IMR-90 (cell line): ENCODE data around the gene DOK4. TPM values are rescaled to one million over a fixed set of nuclear protein-coding genes. Genes with fewer than 3 reads are reported as not detected.

Source experiments
- ATAC-seq: fragments of 200-7000 bp; cut with Tn5 transposase; 2 replicates; pipeline ENCODE4 v1.9.1; 2020; ENCODE audit warnings: low read depth, mild to moderate bottlenecking, moderate library complexity
- BruUV-seq: library from RNA; stranded (reverse); fragments of 400-500 nt; replicated peaks from 2 replicates; lab custom pipeline; 2021; lab: Mats Ljungman, UMichigan
- CTCF ChIA-PET: fragments of 300-600 bp; formaldehyde crosslinking; extraction: SDS; loops from one replicate; lab custom pipeline; 2021; ENCODE audit warnings: antibody characterized with exemption; lab: Yijun Ruan, JAX
- POLR2A ChIA-PET: fragments of 300-600 bp; sonication (Branson Sonifier 250); formaldehyde crosslinking; loops from one replicate; lab custom pipeline; 2022; ENCODE audit warnings: antibody characterized with exemption; ENCODE audit not compliant: unreplicated experiment; lab: Charles Lee
- DNase-seq: peaks from one replicate; pipeline ENCODE4 v3.0.0; 2013
- H2AFZ ChIP-seq: replicated peaks from 2 replicates; pipeline ENCODE3; 2013; ENCODE audit warnings: low read length, mild to moderate bottlenecking; ENCODE audit not compliant: poor library complexity
- H2AK5ac ChIP-seq: 2 replicates; pipeline ENCODE4 v1.6.1; 2013; ENCODE audit warnings: low read depth, low read length, inconsistent platforms
- H2AK9ac ChIP-seq: replicated peaks from 2 replicates; pipeline ENCODE3; 2013; ENCODE audit warnings: mild to moderate bottlenecking, low read depth, low read length, moderate library complexity; ENCODE audit not compliant: poor library complexity
- H2BK120ac ChIP-seq: 2 replicates; pipeline ENCODE4 v1.6.1; 2013; ENCODE audit warnings: low read depth, low read length, inconsistent platforms
- H2BK15ac ChIP-seq: 3 replicates; pipeline ENCODE4 v1.6.1; 2013; ENCODE audit warnings: low read depth, low read length, inconsistent platforms
- H2BK20ac ChIP-seq: 2 replicates; pipeline ENCODE4 v1.6.1; 2013; ENCODE audit warnings: low read depth, mild to moderate bottlenecking, inconsistent platforms, low read length, moderate library complexity
- H2BK5ac ChIP-seq: 2 replicates; pipeline ENCODE4 v1.6.1; 2013; ENCODE audit warnings: mild to moderate bottlenecking, low read depth, low read length, inconsistent platforms; ENCODE audit not compliant: poor library complexity, severe bottlenecking
- H3K14ac ChIP-seq: replicated peaks from 2 replicates; pipeline ENCODE4 v1.6.1; 2013; ENCODE audit warnings: low read depth, low read length, inconsistent platforms
- H3K18ac ChIP-seq: 2 replicates; pipeline ENCODE4 v1.6.1; 2013; ENCODE audit warnings: low read depth, low read length, control low read depth
- H3K23ac ChIP-seq: 2 replicates; pipeline ENCODE4 v1.6.1; 2013; ENCODE audit warnings: low read depth, low read length, inconsistent platforms
- H3K27ac ChIP-seq: 2 replicates; pipeline ENCODE4 v1.5.1; 2013; ENCODE audit warnings: mild to moderate bottlenecking, control low read depth, low read length; ENCODE audit not compliant: insufficient read depth
- H3K27me3 ChIP-seq: 2 replicates; pipeline ENCODE4 v1.6.1; 2013; ENCODE audit warnings: low read length; ENCODE audit not compliant: control insufficient read depth, insufficient read depth
- H3K36me3 ChIP-seq: 2 replicates; pipeline ENCODE4 v1.6.1; 2013; ENCODE audit warnings: low read length, mixed read lengths; ENCODE audit not compliant: control insufficient read depth, insufficient read depth
- H3K4ac ChIP-seq: 2 replicates; pipeline ENCODE4 v1.6.1; 2013; ENCODE audit warnings: low read depth, low read length, inconsistent platforms
- H3K4me1 ChIP-seq: 2 replicates; pipeline ENCODE4 v1.6.1; 2013; ENCODE audit warnings: low read length, mixed read lengths; ENCODE audit not compliant: control insufficient read depth, insufficient read depth
- H3K4me2 ChIP-seq: 2 replicates; pipeline ENCODE4 v1.6.1; 2013; ENCODE audit warnings: low read depth, mild to moderate bottlenecking, control low read depth, low read length, moderate library complexity
- H3K4me3 ChIP-seq: 2 replicates; pipeline ENCODE4 v1.5.1; 2013; ENCODE audit warnings: low read depth, mild to moderate bottlenecking, control low read depth, low read length, moderate library complexity; ENCODE audit not compliant: insufficient read depth
- H3K56ac ChIP-seq: 2 replicates; pipeline ENCODE4 v1.6.1; 2013; ENCODE audit warnings: low read length, inconsistent platforms; ENCODE audit not compliant: insufficient read depth; ENCODE audit errors: extremely low read depth
- H3K79me1 ChIP-seq, 2 experiments: 2 replicates each; pipeline ENCODE4 v1.6.1; 2013; ENCODE audit warnings: low read length in 2 of 2, inconsistent platforms in 1 of 2, low read depth in 1 of 2
- H3K9ac ChIP-seq: 2 replicates; pipeline ENCODE4 v1.6.1; 2013; ENCODE audit warnings: low read depth, low read length, control low read depth
- H3K9me1 ChIP-seq: 2 replicates; pipeline ENCODE4 v1.6.1; 2013; ENCODE audit warnings: low read length, inconsistent platforms; ENCODE audit not compliant: insufficient read depth
- H3K9me3 ChIP-seq: 2 replicates; pipeline ENCODE4 v1.6.1; 2013; ENCODE audit warnings: low read length; ENCODE audit not compliant: control insufficient read depth, insufficient read depth
- H4K20me1 ChIP-seq: 2 replicates; pipeline ENCODE4 v1.6.1; 2013; ENCODE audit warnings: low read length, inconsistent platforms; ENCODE audit not compliant: insufficient read depth
- H4K5ac ChIP-seq: 2 replicates; pipeline ENCODE4 v1.6.1; 2013; ENCODE audit warnings: mild to moderate bottlenecking, low read depth, low read length, control low read depth
- H4K8ac ChIP-seq, 2 experiments: 2 replicates each; pipeline ENCODE4 v1.6.1; 2013; ENCODE audit warnings: low read depth in 2 of 2, low read length in 2 of 2, control low read depth in 1 of 2, inconsistent platforms in 1 of 2
- H4K91ac ChIP-seq: 2 replicates; pipeline ENCODE4 v1.6.1; 2013; ENCODE audit warnings: low read depth, low read length, inconsistent platforms; ENCODE audit not compliant: insufficient read depth
- BHLHE40 ChIP-seq: fragments of 150-350 bp; IDR thresholded peaks from 2 replicates; pipeline ENCODE4 v1.6.1; 2016; ENCODE audit warnings: mild to moderate bottlenecking, low read depth, low read length
- CEBPB ChIP-seq: IDR thresholded peaks from 2 replicates; pipeline ENCODE4 v1.6.1; 2012; ENCODE audit warnings: low read depth, low read length, improper control_type of control experiment
- CHD1 ChIP-seq: IDR thresholded peaks from 2 replicates; pipeline ENCODE4 v1.6.1; 2012; ENCODE audit warnings: low read depth, low read length, improper control_type of control experiment
- CTCF ChIP-seq: conservative IDR thresholded peaks from 2 replicates; pipeline ENCODE4 v1.5.1; 2012; ENCODE audit warnings: mild to moderate bottlenecking, low read depth, low read length, improper control_type of control experiment
- FOS ChIP-seq: fragments of 150-350 bp; IDR thresholded peaks from 2 replicates; pipeline ENCODE4 v1.6.1; 2016; ENCODE audit warnings: low read depth, low read length
- MAFK ChIP-seq: IDR thresholded peaks from 2 replicates; pipeline ENCODE4 v1.6.1; 2012; ENCODE audit warnings: low read depth, low read length, improper control_type of control experiment
- MAZ ChIP-seq: IDR thresholded peaks from 2 replicates; pipeline ENCODE4 v1.6.1; 2012; ENCODE audit warnings: low read depth, mild to moderate bottlenecking, low read length, improper control_type of control experiment, moderate library complexity, borderline replicate concordance
- MXI1 ChIP-seq: IDR thresholded peaks from 2 replicates; pipeline ENCODE4 v1.6.1; 2012; ENCODE audit warnings: low read depth, mild to moderate bottlenecking, low read length, moderate library complexity, borderline replicate concordance
- NFE2L2 ChIP-seq: fragments of 150-350 bp; IDR thresholded peaks from 2 replicates; pipeline ENCODE4 v1.6.1; 2016; ENCODE audit warnings: low read depth, mild to moderate bottlenecking, low read length
- POLR2A ChIP-seq: IDR thresholded peaks from 2 replicates; pipeline ENCODE4 v1.6.1; 2012; ENCODE audit warnings: mild to moderate bottlenecking, low read depth, low read length
- RAD21 ChIP-seq: IDR thresholded peaks from 2 replicates; pipeline ENCODE4 v1.6.1; 2012; ENCODE audit warnings: low read length, improper control_type of control experiment
- RCOR1 ChIP-seq: IDR thresholded peaks from 2 replicates; pipeline ENCODE4 v1.6.1; 2012; ENCODE audit warnings: mild to moderate bottlenecking, low read length, improper control_type of control experiment; ENCODE audit not compliant: insufficient replicate concordance
- RFX5 ChIP-seq: IDR thresholded peaks from 2 replicates; pipeline ENCODE4 v1.8.0; 2012; ENCODE audit warnings: low read depth, mild to moderate bottlenecking, low read length, moderate library complexity
- SMC3 ChIP-seq: fragments of 150-350 bp; IDR thresholded peaks from 2 replicates; pipeline ENCODE4 v1.6.1; 2016; ENCODE audit warnings: low read depth, mild to moderate bottlenecking, antibody characterized with exemption, low read length, moderate library complexity
- WGBS, 2 experiments: methylation state at CpG; one replicate each; pipeline versions ENCODE4 v1.1.5 to v1.1.7; 2013; ENCODE audit warnings: missing lambda C conversion rate in 2 of 2; ENCODE audit not compliant: insufficient read length in 1 of 2; ENCODE audit errors: extremely low coverage in 2 of 2; 5-methylcytosine and 5-hydroxymethylcytosine counted together
- dilution Hi-C: fragments of 300-500 bp; cut with HindIII; formaldehyde crosslinking; loops from one replicate; pipeline ENCODE4 v1.14.3; 2018; ENCODE audit warnings: low sequenced_read_pairs; ENCODE audit not compliant: unreplicated experiment
- in situ Hi-C: fragments of 300-500 bp; cut with MboI; formaldehyde crosslinking; loops from 3 replicates; pipeline ENCODE4 v1.14.3; 2019; ENCODE audit warnings: low sequenced_read_pairs, inconsistent platforms, mixed read lengths
- intact Hi-C: fragments of 100-400 bp; cut with micrococcal nuclease; formaldehyde crosslinking; loops from 2 replicates; pipeline ENCODE4 v1.10.0; 2022
- polyA plus RNA-seq, 3 experiments: library from polyadenylated mRNA; depleted of rRNA; stranded (reverse); fragments of >200 nt; gene quantifications; 2 replicates each; pipeline ENCODE4 v1.2.3, GENCODE V29; 2012; ENCODE audit warnings: low replicate concordance in 1 of 3
- total RNA-seq: library from RNA; depleted of rRNA; stranded (reverse); fragments of >200 nt; gene quantifications from 2 replicates; pipeline ENCODE4 v1.2.3, GENCODE V29; 2012
- TF ChIP-seq, protein P1 (sequence below): fragments of 150-350 bp; IDR thresholded peaks from 2 replicates; pipeline ENCODE4 v1.6.1; 2016; ENCODE audit warnings: low read depth, mild to moderate bottlenecking, low read length, moderate library complexity, borderline replicate concordance
- TF ChIP-seq, protein P2 (sequence below): fragments of 150-350 bp; IDR thresholded peaks from 2 replicates; pipeline ENCODE4 v1.6.1; 2017; ENCODE audit warnings: mild to moderate bottlenecking, antibody characterized with exemption, low read length, low read depth

The DOK4 gene
- total and polyA plus RNA-seq, 2 of the 4 experiments (the other 2 are of a cell fraction): 22.0 to 25.9 TPM

GRCh38 chr16:57532266-57532625, 46.0 kb upstream of the DOK4 start:
- Histone ChIP-seq H3K9me3 (no peaks in the 10 kb centered on the region), H2BK15ac (no peak overlapping the region), H3K9me1 (peaks cover 5% of the 10 kb centered on the region; the same call in 1 of the 2 replicates), H4K8ac (0 out of 4 replicates have a peak overlapping the region, but pooled peaks of 1 of the 2 experiments have one; percentile 2), H3K36me3 (peaks cover 7% of the 10 kb centered on the region), H2BK20ac (no peak overlapping the region), H3K23ac (no peak overlapping the region), H4K91ac (no peak overlapping the region), H3K4me1 (peaks cover 26% of the 10 kb centered on the region), H4K5ac (peak overlapping the region; percentile 32; the same call in 1 of the 2 replicates), H2AK5ac (no peak overlapping the region), H3K4me3 (no peak overlapping the region), H3K9ac (0 out of 2 replicates have a peak overlapping the region, but pooled peaks have one; percentile 19), H2AK9ac (no peak overlapping the region), H3K27me3 (no peaks in the 10 kb centered on the region), H2AFZ (no peak overlapping the region), H3K14ac (no peak overlapping the region), H3K4ac (no peak overlapping the region; the same call in 1 of the 2 replicates), H2BK5ac (no peak overlapping the region), H3K27ac (no peak overlapping the region), H4K20me1 (peaks cover 5% of the 10 kb centered on the region; the same call in 1 of the 2 replicates), H3K4me2 (peak overlapping the region; percentile 64; the same call in 1 of the 2 replicates), H2BK120ac (no peak overlapping the region), H3K79me1 (peaks cover 7 to 27% of the 10 kb centered on the region in 2 experiments; a peak in 3 of 4 replicates), H3K18ac (peak overlapping the region; percentile 16; the same call in 1 of the 2 replicates), H3K56ac (no peak overlapping the region)
- CTCF ChIA-PET: no interaction called here
- ATAC-seq (no peak), DNase-seq (no peak)
- in situ Hi-C loops (no loop called here), intact Hi-C loops (no loop called here), dilution Hi-C loops (no loop called here)
- POLR2A ChIA-PET: interaction anchor here (0.6 kb wide), 1 partner anchor 290 kb away, joined by 4 read pairs; no protein-coding TSS in a partner anchor
- no TSS peak for BruUV-seq
- TF ChIP-seq MAZ: no peak
- no peak for TF ChIP-seq MXI1
- TF ChIP-seq, protein P1, sequence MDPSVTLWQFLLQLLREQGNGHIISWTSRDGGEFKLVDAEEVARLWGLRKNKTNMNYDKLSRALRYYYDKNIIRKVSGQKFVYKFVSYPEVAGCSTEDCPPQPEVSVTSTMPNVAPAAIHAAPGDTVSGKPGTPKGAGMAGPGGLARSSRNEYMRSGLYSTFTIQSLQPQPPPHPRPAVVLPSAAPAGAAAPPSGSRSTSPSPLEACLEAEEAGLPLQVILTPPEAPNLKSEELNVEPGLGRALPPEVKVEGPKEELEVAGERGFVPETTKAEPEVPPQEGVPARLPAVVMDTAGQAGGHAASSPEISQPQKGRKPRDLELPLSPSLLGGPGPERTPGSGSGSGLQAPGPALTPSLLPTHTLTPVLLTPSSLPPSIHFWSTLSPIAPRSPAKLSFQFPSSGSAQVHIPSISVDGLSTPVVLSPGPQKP: no peak
- no peak for TF ChIP-seq SMC3
- no peak for TF ChIP-seq RAD21
- TF ChIP-seq CHD1: no peak
- TF ChIP-seq RFX5: no peak
- TF ChIP-seq CEBPB: no peak
- no peak for TF ChIP-seq FOS
- TF ChIP-seq POLR2A: no peak
- TF ChIP-seq CTCF: no peak
- TF ChIP-seq MAFK: no peak
- no peak for TF ChIP-seq NFE2L2
- TF ChIP-seq RCOR1: no peak
- TF ChIP-seq, protein P2, sequence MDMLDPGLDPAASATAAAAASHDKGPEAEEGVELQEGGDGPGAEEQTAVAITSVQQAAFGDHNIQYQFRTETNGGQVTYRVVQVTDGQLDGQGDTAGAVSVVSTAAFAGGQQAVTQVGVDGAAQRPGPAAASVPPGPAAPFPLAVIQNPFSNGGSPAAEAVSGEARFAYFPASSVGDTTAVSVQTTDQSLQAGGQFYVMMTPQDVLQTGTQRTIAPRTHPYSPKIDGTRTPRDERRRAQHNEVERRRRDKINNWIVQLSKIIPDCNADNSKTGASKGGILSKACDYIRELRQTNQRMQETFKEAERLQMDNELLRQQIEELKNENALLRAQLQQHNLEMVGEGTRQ: no peak
- no peak for TF ChIP-seq BHLHE40
- 77% methylated on average over 7 of the region's 7 CpGs; no CpG with 5 or more reads in 1 of the 2 experiments for WGBS, 2 experiments
